Prostate gland (tissue), 2 donors: ENCODE measurements around the gene NXPH4. TPM values are rescaled to one million over a fixed set of nuclear protein-coding genes. Genes with fewer than 3 reads are reported as not detected.

Experiments used
- DNase-seq: peaks from one replicate; pipeline ENCODE4 v3.0.0-alpha.2; 2019; ENCODE audit warnings: low spot score
- H3K27ac ChIP-seq, 2 donors: fragments of 200-600 bp; sonication (generic); 2 replicates each; pipeline ENCODE4 v1.5.1; 2017 to 2019
- H3K27me3 ChIP-seq: fragments of 200-600 bp; sonication (generic); replicated peaks from 2 replicates; pipeline ENCODE4 v1.5.1; 2019; ENCODE audit not compliant: insufficient read depth
- H3K36me3 ChIP-seq, 2 donors: fragments of 200-600 bp; sonication (generic); 1 replicate in 1 of 2; 2 replicates in 1 of 2; pipeline versions ENCODE4 v1.5.1 to v1.8.1; 2017 to 2019
- H3K4me1 ChIP-seq: fragments of 200-600 bp; sonication (generic); replicated peaks from 2 replicates; pipeline ENCODE4 v1.5.1; 2019
- H3K4me3 ChIP-seq, 2 donors: fragments of 200-600 bp; sonication (generic); 2 replicates each; pipeline ENCODE4 v1.5.1; 2017 to 2019
- H3K9me3 ChIP-seq: fragments of 200-600 bp; sonication (generic); 2 replicates; pipeline ENCODE4 v1.5.1; 2017
- CTCF ChIP-seq, 4 experiments: fragments of 200-600 bp in 2 of 4; fragments of 450-650 bp in 2 of 4; sonication (generic) in 2 of 4; IDR thresholded peaks; 1 replicate in 3 of 4; 2 replicates in 1 of 4; pipeline ENCODE4 v1.5.1; 2016 to 2019; ENCODE audit warnings: antibody characterized with exemption in 4 of 4, mild to moderate bottlenecking in 2 of 4, moderate library complexity in 2 of 4
- POLR2A ChIP-seq: fragments of 450-650 bp; IDR thresholded peaks from one replicate; pipeline ENCODE4 v1.6.1; 2016; ENCODE audit warnings: antibody characterized with exemption, mild to moderate bottlenecking
- POLR2AphosphoS5 ChIP-seq: sonication (generic); formaldehyde crosslinking; IDR thresholded peaks from one replicate; pipeline ENCODE4 v1.6.1; 2017; ENCODE audit warnings: antibody characterized with exemption
- WGBS: methylation state at CpG from one replicate; pipeline ENCODE4 v1.1.5; 2018; 5-methylcytosine and 5-hydroxymethylcytosine counted together
- intact Hi-C: fragments of 100-400 bp; cut with DNase I; formaldehyde crosslinking; loops from one replicate; pipeline ENCODE4 v1.14.2; 2022
- microRNA counts, 2 donors: library from miRNA; unstranded; fragments of <30 nt; microRNA quantifications; one replicate each; lab custom pipeline; 2016 to 2017
- microRNA-seq: library from miRNA; unstranded; fragments of <30 nt; microRNA quantifications from one replicate; pipeline ENCODE4, GENCODE V29; 2016
- small RNA-seq, 2 donors: library from RNA; depleted of rRNA; stranded (forward); fragments of <200 nt; gene quantifications; one replicate each; pipeline ENCODE3, GENCODE V24; 2016
- total RNA-seq, 2 donors: library from RNA; depleted of rRNA; stranded (reverse); fragments of >200 nt; gene quantifications; one replicate each; pipeline ENCODE4 v1.1.0, GENCODE V29; 2016

Gene NXPH4
- total RNA-seq, 2 donors from 2014 or later, result 10.2 to 18.1 TPM

GRCh38 chr12:57272337-57273151 is 56.0 kb downstream of the NXPH4 start:
- Histone ChIP-seq H3K9me3 (no peaks in the 10 kb centered on the region), H3K27ac (no peak overlapping the region), H3K27me3 (no peaks in the 10 kb centered on the region), H3K4me3 (no peak overlapping the region), H3K4me1 (peaks cover 2% of the 10 kb centered on the region), H3K36me3 (peaks cover 3 to 8% of the 10 kb centered on the region in 2 donors)
- 68% methylated on average over 7 of the region's 7 CpGs for WGBS
- no peak for DNase-seq
- intact Hi-C loops, result no loop called here
- no peak for TF ChIP-seq POLR2AphosphoS5
- no peak for TF ChIP-seq CTCF (IDR thresholded peaks at IDR 0.05)

GRCh38 chr12:57273516-57273915 is 56.9 kb downstream of the NXPH4 start:
- H3K27ac ChIP-seq, result no peak overlapping the region
- peaks cover 3 to 8% of the 10 kb centered on the region in 2 donors for H3K36me3 ChIP-seq
- TF ChIP-seq CTCF (IDR thresholded peaks at IDR 0.05) (no peak), POLR2A (no peak), POLR2AphosphoS5 (no peak)
- H3K9me3 ChIP-seq, result no peaks in the 10 kb centered on the region
- no peak overlapping the region for H3K4me3 ChIP-seq
- intact Hi-C loops, result no loop called here
- DNase-seq, result no peak
- H3K4me1 ChIP-seq, result peaks cover 3% of the 10 kb centered on the region
- H3K27me3 ChIP-seq, result no peaks in the 10 kb centered on the region

MicroRNAs within 50 kb of the gene (microRNA counts, 767-probe panel; counts per million panel counts)
- microRNA hsa-miR-1228-3p (lab: Ali Mortazavi, UCI), result 0 to 431 counts per million in 2 donors

Small RNA genes within 50 kb of the gene (microRNA-seq; reads per million reads assigned to microRNA genes)
- gene MIR1228, result not detected

Small RNA genes within 50 kb of the gene (small RNA-seq; reads per million reads assigned to genes)
- 0.10 to 0.19 reads per million in 2 donors for gene MIR1228

Other genes with a start within 250 kb of the NXPH4 start
- gene ZBTB39, start 210.2 kb upstream of the NXPH4 start, total RNA-seq, result 10 to 100 TPM in 1 of 2 donors, 1 to 10 TPM in 1; 5.8 to 15.6 TPM
- not detected for gene TAC3, start 200.3 kb upstream of the NXPH4 start, total RNA-seq
- gene MYO1A, start 166.7 kb upstream of the NXPH4 start, total RNA-seq, result under 1 TPM; 0.09 to 0.74 TPM
- 10 to 100 TPM; 10.8 to 13.0 TPM for gene NEMP1, start 138.0 kb upstream of the NXPH4 start, total RNA-seq
- 10 to 100 TPM; 19.0 to 65.5 TPM for gene NAB2, start 127.7 kb upstream of the NXPH4 start, total RNA-seq
- 100 to 1,000 TPM; 124 to 237 TPM for gene STAT6, start 105.4 kb upstream of the NXPH4 start, total RNA-seq
- 100 to 1,000 TPM in 1 of 2 donors, 10 to 100 TPM in 1; 53.5 to 198 TPM for gene LRP1, start 88.3 kb upstream of the NXPH4 start, total RNA-seq
- gene LRP1-AS, start 69.2 kb upstream of the NXPH4 start, total RNA-seq, result not detected
- 10 to 100 TPM; 49.6 to 51.4 TPM for gene SHMT2, start 12.9 kb downstream of the NXPH4 start, total RNA-seq
- 10 to 100 TPM in 1 of 2 donors, 1 to 10 TPM in 1; 4.8 to 20.9 TPM for gene STAC3, start 34.4 kb downstream of the NXPH4 start, total RNA-seq
- 10 to 100 TPM; 38.7 to 80.9 TPM for gene R3HDM2, start 214.2 kb downstream of the NXPH4 start, total RNA-seq
- under 1 TPM; 0.46 to 0.57 TPM for gene INHBC, start 218.0 kb downstream of the NXPH4 start, total RNA-seq
- not detected for gene INHBE, start 238.5 kb downstream of the NXPH4 start, total RNA-seq
- 10 to 100 TPM in 1 of 2 donors, 1 to 10 TPM in 1; 1.7 to 11.5 TPM for gene GLI1, start 243.0 kb downstream of the NXPH4 start, total RNA-seq